NCI-H1436 treated with DMSO at 0.1 percent for 48 hours (cell line): ENCODE data around the gene OR2T29.
"Not testable (repeated sequence)": the region's sequence is repeated elsewhere in the genome, so short reads cannot be mapped to it uniquely, and the experiment has no call there.

Experiments
- DNase-seq: peaks from one replicate; lab custom pipeline; 2025; lab: John Stamatoyannopoulos, UW

The OR2T29 gene, protein sequence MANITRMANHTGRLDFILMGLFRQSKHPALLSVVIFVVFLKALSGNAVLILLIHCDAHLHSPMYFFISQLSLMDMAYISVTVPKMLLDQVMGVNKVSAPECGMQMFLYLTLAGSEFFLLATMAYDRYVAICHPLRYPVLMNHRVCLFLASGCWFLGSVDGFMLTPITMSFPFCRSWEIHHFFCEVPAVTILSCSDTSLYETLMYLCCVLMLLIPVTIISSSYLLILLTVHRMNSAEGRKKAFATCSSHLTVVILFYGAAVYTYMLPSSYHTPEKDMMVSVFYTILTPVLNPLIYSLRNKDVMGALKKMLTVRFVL

DNA sequence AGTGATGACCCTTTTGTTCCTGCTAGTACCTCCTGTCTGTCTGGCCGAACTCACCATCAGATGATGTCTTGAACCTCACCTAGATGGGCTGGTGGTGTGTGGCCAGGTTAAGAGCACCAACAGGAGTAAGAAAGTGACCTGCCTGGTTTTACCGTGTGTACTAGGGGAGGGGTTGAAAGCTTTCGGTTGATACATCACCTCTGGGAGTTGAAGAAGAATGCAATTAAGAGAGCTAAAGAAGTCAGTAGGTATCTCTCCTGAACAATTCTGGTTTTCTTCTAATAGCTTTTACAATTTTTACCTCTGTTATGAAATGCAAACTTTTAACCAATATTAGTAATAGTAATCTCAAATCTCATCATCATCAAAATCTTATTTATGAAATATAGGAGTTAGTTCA lies at the start of gene OR2T29:
TSS of gene OR2T29 (minus strand) at position 101 of the 400 bp plus-strand sequence. CDS start 3,281 bp downstream, outside the sequence.
- DNase-seq: not testable (repeated sequence)

DNA sequence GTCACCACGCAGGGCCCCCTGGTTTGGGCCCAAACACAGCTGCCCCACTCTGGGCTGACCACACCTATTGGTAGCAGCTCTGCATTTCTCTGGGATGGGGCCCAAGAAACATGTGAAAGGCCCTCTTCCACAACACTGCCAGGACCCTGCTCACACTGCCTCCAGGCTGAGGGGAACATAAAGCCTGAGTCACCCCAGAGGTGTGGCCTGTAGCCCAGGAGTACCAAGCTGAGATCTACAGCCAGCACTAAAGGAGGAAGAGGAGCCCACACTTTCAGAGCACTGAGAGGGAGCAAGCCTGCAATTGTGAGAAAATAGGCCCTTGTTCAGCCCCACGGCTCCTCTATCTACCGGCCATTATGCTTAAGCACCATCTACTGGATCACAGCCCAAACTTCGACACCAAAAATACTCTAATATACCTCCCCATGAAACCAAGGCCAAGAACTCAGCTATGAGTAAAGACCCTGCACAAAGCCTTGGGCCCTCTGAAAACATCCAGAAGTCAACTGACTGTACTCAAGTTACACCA lies 49.4 kb upstream of the OR2T29 start:
- DNase-seq: no peak

DNA sequence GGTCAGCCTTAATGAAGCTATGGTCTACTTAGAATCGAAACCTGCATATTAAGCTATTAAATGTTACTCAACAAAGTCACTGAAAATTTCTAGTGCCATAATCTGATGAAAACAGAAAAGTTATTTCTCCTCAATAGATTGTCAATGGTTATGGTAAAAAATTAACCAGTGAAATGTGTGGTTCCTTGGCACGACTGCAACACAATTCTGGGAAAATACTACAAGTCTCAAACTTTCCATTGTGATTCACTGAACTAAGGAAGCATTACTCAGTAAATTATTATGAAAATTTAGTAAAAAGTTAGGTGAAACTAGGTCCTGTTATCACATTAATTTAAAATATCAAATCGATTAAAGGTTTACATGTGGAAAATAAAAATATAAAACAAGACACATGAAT lies 47.7 kb upstream of the OR2T29 start:
- no peak for DNase-seq

DNA sequence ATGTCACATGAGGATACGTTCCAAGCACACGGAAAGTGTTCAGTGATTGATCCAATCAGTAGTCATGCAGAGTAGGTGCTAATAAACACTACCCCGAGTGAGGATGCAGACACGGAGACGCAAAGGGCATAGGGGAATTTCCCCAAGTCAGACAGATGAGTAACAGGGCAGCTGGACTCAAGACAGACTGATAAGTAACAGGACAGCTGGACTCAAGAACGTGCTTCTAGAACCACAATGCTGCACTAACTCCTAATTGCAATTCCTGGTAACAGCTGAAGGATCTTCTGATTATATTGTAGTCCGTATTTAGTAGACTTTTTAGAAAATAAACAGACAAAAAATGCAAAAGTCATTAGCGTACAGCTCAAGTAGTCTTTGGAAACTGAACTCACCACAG lies 36.8 kb upstream of the OR2T29 start:
- no peak for DNase-seq

DNA sequence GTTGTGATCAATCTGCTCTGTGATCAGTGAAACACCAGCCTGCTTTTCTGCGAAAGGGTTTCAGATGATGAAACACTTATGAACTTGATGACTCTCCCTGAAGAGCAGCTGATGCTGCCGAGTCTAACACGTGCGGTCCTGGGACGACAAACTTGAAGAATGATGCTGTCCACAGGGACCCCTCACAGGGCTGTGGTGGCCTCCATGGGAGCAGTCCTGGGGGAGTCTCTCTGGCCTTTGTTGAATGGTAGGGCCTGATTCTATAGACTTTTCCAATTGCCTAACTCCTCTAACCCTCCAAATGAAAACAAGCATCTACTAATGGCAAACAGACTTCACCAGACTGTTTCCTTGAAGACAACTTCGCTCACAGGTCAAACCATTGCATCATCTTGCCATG lies 35.0 kb upstream of the OR2T29 start, which contains the start of gene OR2T10:
TSS of gene OR2T10 (minus strand) at position 112 of the 400 bp plus-strand sequence. CDS start 3,932 bp downstream, outside the sequence.
- no peak for DNase-seq

DNA sequence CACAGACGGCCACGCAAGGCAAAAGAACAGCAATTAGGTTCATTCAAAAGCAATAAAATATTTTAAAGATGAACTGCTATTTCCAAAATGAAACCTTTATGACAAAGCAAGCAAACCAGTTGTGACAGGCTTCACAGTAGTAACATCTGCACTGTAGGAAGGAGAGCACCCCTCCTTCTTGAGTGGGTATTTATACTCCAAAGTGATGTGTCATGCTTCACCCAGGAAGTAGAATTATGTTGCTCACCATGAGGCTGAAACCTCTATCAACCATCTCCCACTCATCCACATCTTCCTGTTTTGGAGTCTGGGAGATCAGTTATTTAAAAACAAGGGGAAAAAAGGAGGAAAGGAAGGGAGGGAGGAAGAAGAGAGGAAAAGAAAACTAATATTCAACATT lies 34.0 kb upstream of the OR2T29 start:
- no peak for DNase-seq

DNA sequence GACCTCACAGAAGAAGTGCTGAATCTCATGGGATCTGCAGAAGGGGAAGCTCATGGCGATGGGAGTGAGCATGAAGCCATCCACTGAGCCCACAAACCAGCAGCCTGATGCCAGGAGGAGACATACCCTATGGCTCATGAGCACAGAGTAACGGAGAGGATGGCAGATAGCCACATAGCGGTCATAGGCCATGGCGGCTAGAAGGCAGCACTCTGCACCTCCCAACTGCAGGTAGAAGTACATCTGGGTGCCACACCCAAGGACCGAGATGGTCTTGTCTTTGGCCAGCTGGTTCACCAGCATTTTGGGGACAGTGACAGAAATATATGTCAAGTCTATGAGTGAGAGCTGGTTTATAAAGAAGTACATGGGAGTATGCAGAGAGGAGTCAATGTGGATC lies 30.7 kb upstream of the OR2T29 start:
- DNase-seq: no peak

DNA sequence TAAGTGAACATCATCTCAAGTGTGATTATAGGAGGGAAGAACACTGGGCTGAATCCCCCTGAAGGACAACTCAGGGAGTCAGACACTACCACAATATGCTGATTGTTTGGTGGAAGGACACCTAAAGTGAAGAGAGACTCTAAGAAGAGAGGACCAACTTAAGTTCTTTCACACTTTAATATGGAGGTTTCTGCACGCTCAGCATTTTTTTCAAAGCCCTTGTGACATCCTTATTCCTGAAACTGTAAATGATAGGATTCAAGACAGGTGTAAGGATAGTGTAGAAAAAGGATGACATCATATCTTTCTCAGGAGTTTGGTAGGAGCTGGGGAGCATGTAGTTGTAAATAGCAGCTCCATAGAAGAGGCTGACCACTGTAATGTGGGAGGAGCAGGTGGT lies 30.1 kb upstream of the OR2T29 start:
- no peak for DNase-seq

DNA sequence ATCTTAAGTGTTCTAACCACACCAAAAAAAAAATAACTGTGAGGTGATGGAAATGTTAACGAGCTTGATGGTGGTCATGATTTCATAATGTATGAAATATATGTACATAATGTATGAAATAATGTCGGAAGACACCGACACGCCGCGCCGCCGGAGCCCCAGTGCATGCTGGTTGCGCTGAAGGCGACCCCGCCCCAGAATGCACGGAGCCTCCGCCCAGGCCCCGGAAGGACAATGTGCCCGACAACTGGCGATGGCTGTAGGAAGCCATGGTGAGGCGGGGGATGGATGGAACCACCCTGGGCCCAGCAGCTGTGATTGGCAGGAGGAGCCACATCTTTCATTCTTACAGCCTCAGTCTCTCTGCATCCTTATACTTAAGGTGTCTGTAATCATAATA lies 27.5 kb upstream of the OR2T29 start:
- no peak for DNase-seq

DNA sequence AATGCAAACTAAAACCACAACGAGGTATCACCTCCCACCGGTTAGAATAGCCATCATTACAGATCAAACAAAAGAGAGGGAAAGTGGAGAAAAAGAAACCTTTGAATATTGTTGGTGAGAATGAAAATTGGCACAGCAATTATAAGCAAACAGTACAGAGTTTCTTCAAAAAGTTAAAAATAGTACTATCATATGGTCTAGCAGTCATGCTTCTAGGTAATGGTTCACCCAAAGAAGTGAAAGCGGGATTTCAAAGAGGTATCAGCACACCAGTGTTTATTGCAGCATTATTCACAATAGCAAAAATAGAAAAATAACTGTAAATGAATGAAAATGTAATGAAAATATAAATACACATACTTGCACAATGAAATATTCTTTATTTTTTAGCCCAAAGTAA lies 26.8 kb upstream of the OR2T29 start:
- no peak for DNase-seq

DNA sequence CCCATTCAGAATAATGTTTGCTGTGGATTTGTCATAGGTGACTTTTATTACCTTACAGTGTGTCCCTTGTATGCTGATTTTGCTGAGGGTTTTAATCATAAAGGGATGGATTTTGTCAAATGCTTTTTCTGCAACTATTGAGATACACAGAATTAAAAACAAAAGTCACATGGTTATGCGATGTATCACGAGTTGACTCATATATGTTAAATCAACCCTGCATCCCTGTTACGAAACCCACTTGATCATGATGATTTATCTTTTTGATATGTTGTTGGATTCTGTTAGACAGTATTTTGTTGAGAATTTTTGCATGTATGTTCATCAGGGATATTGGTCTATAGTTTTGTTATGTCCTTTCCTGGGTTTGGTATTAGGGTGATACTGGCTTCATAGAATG lies 22.7 kb upstream of the OR2T29 start:
- no peak for DNase-seq

DNA sequence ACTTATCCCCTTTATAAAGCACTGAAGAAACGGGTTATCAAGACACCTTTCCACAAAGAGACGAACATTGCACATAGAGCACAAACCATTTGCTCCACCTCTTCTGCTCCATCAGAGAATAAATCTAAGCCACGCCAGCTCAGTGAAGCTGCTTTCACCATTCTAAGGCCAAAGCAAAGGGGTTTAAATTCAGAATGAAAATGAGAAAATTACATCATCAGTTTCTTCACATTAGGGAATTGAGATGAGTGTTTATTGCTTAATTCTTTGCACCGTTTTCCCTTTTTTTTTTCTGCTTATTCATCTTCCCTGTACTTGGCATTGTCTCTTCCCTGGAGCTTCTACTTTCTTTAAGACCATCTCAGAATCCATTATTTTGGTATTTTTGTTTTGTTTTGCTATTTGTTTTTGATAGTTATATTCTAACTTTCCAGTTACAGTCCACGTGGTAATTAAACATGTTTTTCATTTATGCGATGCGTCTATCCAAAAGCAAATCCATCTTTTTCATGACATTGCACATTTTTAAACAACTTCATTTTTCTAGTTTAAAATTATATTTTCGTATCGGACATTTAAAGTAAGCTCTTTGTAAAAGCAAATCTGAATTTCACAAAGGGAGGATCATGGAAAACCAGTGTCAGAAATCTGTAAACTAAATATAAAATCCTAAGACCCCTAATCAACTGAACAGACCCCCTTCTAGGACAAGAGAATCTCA lies 13.8 kb upstream of the OR2T29 start:
- DNase-seq: no peak

DNA sequence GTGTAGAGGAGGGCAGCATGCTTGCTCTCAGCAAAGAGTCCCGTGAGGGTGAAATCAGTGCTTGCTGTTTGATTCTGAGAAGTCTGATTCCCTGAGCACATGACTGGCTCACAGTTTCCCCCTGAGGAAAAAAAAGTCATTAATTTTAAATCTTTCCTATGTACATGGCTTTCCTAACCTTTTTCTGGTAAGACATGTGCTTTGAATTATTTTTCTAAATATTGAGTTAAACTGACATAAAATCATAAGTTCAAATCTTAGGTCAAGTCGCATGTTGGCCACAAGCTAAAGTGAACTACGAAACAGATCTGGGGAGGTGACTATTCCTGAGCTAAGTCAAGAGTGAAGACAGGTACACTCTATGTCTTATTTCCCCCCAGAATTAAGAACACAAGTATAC lies 12.1 kb upstream of the OR2T29 start, which contains the start of gene OR2T34:
TSS of gene OR2T34 (minus strand) at position 101 of the 400 bp plus-strand sequence. CDS start at position 101, 0 bp downstream.
- not testable (repeated sequence) for DNase-seq

DNA sequence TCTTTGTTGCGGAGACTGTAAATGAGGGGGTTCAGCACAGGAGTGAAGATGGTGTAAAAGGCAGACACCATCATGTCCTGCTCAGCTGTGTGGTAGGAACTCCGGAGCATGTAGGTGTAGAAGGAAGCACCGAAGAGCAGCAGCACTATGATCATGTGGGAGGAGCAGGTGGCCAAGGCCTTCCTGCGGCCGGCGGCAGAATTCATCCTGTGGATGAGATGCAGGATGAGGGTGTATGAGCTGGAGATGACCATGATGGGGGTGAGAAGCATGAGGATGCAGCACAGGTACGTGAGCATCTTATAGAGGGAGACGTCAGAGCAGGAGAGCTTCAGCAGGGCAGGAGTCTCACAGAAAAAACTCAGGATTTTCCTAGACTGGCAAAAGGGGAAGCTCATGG lies 11.3 kb upstream of the OR2T29 start:
- DNase-seq: not testable (repeated sequence)

DNA sequence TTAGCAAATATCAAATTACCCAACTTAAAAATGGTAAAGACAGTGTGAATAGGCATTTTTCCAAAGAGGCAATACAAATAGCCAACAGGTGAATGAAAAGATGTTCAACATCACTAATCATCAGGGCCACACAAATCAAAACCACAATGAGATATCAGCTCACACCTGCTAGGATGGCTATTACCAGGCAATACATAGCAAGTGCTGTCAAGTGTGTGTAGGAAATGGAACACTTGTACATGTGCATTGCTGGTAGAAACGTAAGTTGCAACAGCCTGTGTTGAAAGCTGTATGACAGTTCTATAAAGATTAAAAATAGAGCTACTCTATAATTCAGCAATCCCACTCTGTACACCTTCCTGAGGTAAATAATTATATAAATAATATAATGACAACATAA lies 9.5 kb upstream of the OR2T29 start:
- not testable (repeated sequence) for DNase-seq

DNA sequence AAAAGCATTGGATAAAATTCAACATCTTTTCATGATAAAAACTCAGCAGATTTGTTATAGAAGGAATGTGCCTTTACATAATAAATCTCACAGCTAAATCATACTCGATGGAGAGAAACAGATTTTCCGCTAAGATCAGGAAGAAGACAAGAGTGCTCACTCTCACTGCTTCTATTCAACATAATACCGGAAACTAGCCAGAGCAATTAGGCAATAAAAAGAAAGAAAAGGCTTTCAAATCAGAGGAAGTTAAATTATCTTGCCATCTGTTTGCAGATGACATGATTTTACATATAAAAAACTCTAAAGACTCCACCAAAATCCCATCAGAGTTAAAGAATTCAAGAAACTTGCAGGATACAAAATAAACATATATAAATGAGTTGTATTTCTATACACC lies 8.2 kb upstream of the OR2T29 start:
- DNase-seq: not testable (repeated sequence)

DNA sequence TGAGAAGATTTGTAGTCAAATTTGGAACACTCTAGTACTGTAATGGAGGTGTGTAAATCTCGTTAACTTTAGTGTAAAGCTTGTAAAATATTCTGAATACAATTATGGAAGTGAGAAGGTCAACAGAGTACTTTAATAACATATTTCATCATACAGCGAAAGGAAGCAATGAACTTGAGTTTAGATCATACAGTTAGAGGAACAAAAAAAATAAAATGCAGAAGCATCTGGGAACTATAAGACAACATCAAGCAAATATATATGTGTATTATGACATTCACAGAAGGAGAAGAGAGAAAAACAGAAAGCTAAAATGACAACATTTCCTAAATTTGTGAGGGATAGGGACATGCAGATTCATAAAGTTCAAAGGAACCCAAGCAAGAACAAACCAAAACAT lies 6.5 kb upstream of the OR2T29 start:
- DNase-seq: not testable (repeated sequence)

DNA sequence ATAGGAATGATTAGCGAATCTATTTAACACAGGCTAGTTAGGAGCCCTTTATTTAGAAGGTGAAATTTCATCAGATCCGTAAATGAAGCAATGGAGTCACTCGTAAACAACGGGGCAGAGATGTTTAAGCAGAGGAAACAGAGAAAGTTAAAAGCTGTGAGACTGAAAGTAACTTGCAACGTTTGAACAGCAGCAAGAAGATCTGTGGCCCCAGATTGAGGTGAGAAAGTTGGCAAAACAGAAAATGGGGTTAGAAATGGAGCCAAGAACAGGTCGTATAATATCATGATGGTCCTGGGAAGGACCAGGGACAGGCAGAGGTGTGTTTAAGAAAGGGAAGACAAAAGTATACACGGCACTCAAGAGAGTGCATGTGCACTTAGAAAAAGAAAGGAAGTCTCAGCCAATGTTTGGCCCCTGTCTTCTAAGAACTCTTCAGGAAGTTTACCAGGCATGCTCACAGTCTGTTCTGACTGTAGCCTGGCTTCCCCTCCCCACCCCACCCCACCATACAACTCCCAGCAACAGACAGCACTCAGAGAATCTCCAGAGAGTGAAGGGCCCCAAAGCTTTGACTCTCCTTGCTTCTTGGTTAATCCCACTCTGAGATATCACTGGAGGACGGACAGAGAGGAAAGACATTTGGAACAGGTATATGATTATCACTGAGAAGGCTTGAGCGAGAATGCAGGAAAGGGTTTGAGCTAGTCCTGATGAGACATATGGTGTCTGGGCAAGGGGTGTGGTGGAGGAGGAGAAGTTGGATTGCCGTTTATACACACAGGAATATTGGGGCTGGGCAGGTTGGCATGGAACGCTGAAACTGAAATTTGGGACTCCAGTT lies 3.2 kb upstream of the OR2T29 start:
- DNase-seq: not testable (repeated sequence)

DNA sequence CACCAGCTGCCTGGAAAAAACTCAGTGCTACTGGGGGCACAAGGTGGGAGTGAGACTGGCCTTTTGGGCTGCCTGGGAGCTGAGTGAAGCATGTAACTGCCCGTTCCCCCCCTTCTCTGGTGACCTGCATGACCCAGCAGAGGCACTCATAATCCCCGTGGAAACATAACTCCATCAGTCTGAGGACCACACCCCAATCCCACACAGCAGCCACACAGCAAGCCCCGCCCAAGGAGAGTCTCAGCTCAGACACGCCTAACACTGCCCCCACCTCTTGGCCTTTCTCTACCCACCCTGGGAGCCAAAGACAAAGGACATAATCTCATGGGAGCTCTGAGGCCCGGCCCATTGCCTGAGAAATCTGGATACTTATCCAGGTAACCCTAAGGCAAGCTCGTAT lies 11.5 kb downstream of the OR2T29 start:
- DNase-seq: not testable (repeated sequence)

DNA sequence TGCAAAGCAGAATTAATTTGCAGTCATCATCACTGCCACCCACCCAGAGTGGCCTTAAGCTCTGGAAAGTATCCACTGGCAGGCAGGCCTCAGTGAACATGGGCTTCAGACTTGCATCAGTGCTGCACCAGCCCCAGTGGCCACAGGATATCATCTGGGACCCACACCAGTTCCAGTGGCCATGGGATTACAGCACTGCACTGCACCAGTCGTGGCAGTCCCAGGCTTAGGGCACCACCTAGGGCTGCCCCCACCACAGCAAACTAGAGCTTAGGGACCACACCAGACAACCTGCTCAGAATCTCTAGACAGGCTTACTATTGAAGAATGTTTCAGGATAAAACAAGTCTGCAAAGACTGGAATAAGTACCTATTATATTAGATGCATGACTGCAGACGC lies 15.2 kb downstream of the OR2T29 start:
- not testable (repeated sequence) for DNase-seq

DNA sequence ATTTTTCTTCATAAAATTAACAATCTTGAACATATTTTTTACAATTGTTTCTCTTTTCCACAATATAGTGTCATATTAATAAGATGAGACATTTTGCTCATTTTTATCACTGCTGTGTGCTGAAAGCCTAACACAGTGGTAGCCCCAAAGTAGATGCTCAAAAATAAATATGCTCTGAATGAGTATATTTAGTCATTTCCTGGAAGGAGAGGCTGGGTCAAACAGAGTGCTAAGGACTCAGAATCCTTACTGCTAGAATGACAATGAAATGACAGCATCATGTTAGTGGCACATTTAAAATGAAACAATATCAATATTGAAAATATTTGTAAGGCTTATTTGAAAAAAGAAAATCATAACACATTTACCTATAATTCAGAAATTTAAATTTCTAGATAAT lies 25.1 kb downstream of the OR2T29 start:
- not testable (repeated sequence) for DNase-seq

DNA sequence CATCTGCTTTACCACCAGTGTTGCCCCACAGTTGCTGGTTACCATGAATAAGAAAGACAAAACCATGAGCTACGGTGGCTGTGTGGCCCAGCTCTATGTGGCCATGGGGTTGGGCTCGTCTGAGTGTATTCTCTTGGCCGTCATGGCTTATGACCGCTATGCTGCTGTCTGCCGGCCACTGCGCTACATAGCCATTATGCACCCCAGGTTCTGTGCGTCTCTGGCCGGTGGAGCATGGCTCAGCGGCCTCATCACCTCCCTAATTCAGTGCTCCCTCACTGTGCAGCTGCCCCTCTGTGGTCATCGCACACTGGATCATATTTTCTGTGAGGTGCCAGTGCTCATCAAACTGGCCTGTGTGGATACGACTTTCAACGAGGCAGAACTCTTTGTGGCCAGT lies 40.7 kb downstream of the OR2T29 start:
- DNase-seq: no peak
